ENCODE data around the gene KCNC1. TPM values are rescaled to one million over a fixed set of nuclear protein-coding genes. Genes with fewer than 3 reads are reported as not detected.

Gene KCNC1
- total and polyA plus RNA-seq, 2 experiments from 2014 or later, result 0.11 TPM; not detected in 1

GRCh38 chr11:17763703-17764102, 29.1 kb downstream of the KCNC1 start:
- Histone ChIP-seq H3K27me3 (ENCODE audit: insufficient read depth) (no peaks in the 10 kb centered on the region), H3K79me2 (replicated peaks; ENCODE audit: insufficient read depth) (no peaks in the 10 kb centered on the region), H3F3A (replicated peaks; ENCODE audit: low read depth) (no peaks in the 10 kb centered on the region), H3K4me2 (no peak overlapping the region), H3K36me3 (ENCODE audit: insufficient read depth) (no peaks in the 10 kb centered on the region), H4K20me1 (replicated peaks; ENCODE audit: insufficient read depth) (no peaks in the 10 kb centered on the region), H3K27ac (ENCODE audit: low read depth) (no peak overlapping the region), H3K4me1 (ENCODE audit: insufficient read depth) (no peaks in the 10 kb centered on the region), H2AFZ (no peak overlapping the region), H3K4me3 (no peak overlapping the region), H3K9me2 (ENCODE audit: insufficient read depth) (no peaks in the 10 kb centered on the region)
- no peak for ATAC-seq
- no peak for DNase-seq (ENCODE audit: low spot score)
- H3K27me3 Mint-ChIP-seq (ENCODE audit: insufficient read depth, low read depth, poor library complexity), result peaks cover 2% of the 10 kb centered on the region
- no peak overlapping the region for H3K27ac Mint-ChIP-seq
- no peaks in the 10 kb centered on the region for H3K36me3 Mint-ChIP-seq (ENCODE audit: low read depth)
- no peak overlapping the region for H3K4me3 Mint-ChIP-seq
- no peak for TF ChIP-seq EZH2 (IDR thresholded peaks at IDR 0.05; ENCODE audit: low read depth, unreplicated experiment)
- peaks cover 2% of the 10 kb centered on the region; the same call in 2 of the 3 replicates for H3K4me1 Mint-ChIP-seq
- H3K9me3 Mint-ChIP-seq, result no peaks in the 10 kb centered on the region

GRCh38 chr11:17764446-17765218, 30.1 kb downstream of the KCNC1 start:
- no peak for TF ChIP-seq EZH2phosphoT487 (IDR thresholded peaks at IDR 0.05; ENCODE audit: unreplicated experiment)
- TF ChIP-seq NANOG (IDR thresholded peaks at IDR 0.05; ENCODE audit: borderline replicate concordance), result no peak
- TF ChIP-seq CTCF (conservative IDR thresholded peaks at IDR 0.05; ENCODE audit: low read depth in 2 of 2), result no peak
- TF ChIP-seq EZH2 (IDR thresholded peaks at IDR 0.05; ENCODE audit: low read depth, unreplicated experiment), result no peak
- no peak for TF ChIP-seq REST (IDR thresholded peaks at IDR 0.05; ENCODE audit: unreplicated experiment)
- TF ChIP-seq ZNF114 (CRISPR knock-in tag; IDR thresholded peaks at IDR 0.05), result no peak
- TF ChIP-seq JUNB (IDR thresholded peaks at IDR 0.05; ENCODE audit: unreplicated experiment), result no peak
- DNase-seq (ENCODE audit: low spot score) (peak; percentile 20), ATAC-seq (no peak)
- H3K27ac ChIP-seq (ENCODE audit: low read depth), result no peak overlapping the region
- Mint-ChIP-seq H3K4me3 (no peak overlapping the region), H3K27me3 (ENCODE audit: insufficient read depth, low read depth, poor library complexity) (peaks cover 2% of the 10 kb centered on the region), H3K9me3 (no peaks in the 10 kb centered on the region; the same call in 2 of the 3 replicates), H3K27ac (no peak overlapping the region), H3K4me1 (peaks cover 2% of the 10 kb centered on the region), H3K36me3 (ENCODE audit: low read depth) (no peaks in the 10 kb centered on the region)
- H3K79me2 ChIP-seq (replicated peaks; ENCODE audit: insufficient read depth), result no peaks in the 10 kb centered on the region
- H3K4me2 ChIP-seq, result no peak overlapping the region
- H3F3A ChIP-seq (replicated peaks; ENCODE audit: low read depth), result no peaks in the 10 kb centered on the region
- H3K9me2 ChIP-seq (ENCODE audit: insufficient read depth), result no peaks in the 10 kb centered on the region
- H2AFZ ChIP-seq, result no peak overlapping the region
- no peaks in the 10 kb centered on the region for H3K4me1 ChIP-seq (ENCODE audit: insufficient read depth)
- H4K20me1 ChIP-seq (replicated peaks; ENCODE audit: insufficient read depth), result no peaks in the 10 kb centered on the region
- H3K36me3 ChIP-seq (ENCODE audit: insufficient read depth), result no peaks in the 10 kb centered on the region
- no peaks in the 10 kb centered on the region for H3K27me3 ChIP-seq (ENCODE audit: insufficient read depth)
- H3K4me3 ChIP-seq, result no peak overlapping the region

All from GM23338 (cell line).